Measurements from ENCODE around the gene COG5. TPM values are rescaled to one million over a fixed set of nuclear protein-coding genes. Genes with fewer than 3 reads are reported as not detected.

COG5 gene
- total RNA-seq, 6 experiments from 2014 or later: 13.9 to 21.3 (median 15.5) TPM

GRCh38 chr7:107597582-107597916 is 33.8 kb upstream of the COG5 start:
- Histone ChIP-seq H3K27ac (no peak overlapping the region), H3K9me3 (no peaks in the 10 kb centered on the region), H3K4me3 (no peak overlapping the region), H3K4me1 (no peaks in the 10 kb centered on the region), H3K36me3 (peaks cover 0 to 25% (median 1%) of the 10 kb centered on the region in 4 donors), H3K27me3 (no peaks in the 10 kb centered on the region)
- intact Hi-C loops (cut with DNase I): no loop called here
- WGBS (ENCODE audit: insufficient coverage, low coverage, low lambda C conversion rate, missing lambda C conversion rate): 100% methylated on average over 1 of the region's 1 CpG
- TF ChIP-seq POLR2A (IDR thresholded peaks at IDR 0.05): no peak
- no peak for TF ChIP-seq CTCF (IDR thresholded peaks at IDR 0.05)
- no peak for DNase-seq
- ATAC-seq: no peak

- H3K27me3 ChIP-seq: no peaks in the 10 kb centered on the region
- peaks cover 0 to 25% (median 1%) of the 10 kb centered on the region in 4 donors for H3K36me3 ChIP-seq
- ATAC-seq (peak; percentile 28 to 56 (median 38)), DNase-seq (no peak)
- no peak overlapping the region for H3K27ac ChIP-seq
- no peaks in the 10 kb centered on the region for H3K4me1 ChIP-seq
- 70% methylated on average over 5 of the region's 5 CpGs for WGBS (ENCODE audit: insufficient coverage, low coverage, low lambda C conversion rate, missing lambda C conversion rate)
- TF ChIP-seq CTCF (IDR thresholded peaks at IDR 0.05) (no peak), POLR2A (IDR thresholded peaks at IDR 0.05) (no peak)
- intact Hi-C loops (cut with DNase I): no loop called here
- H3K9me3 ChIP-seq: no peaks in the 10 kb centered on the region
- H3K4me3 ChIP-seq: no peak overlapping the region
Observed at GRCh38 chr7:107596881-107597581, 33.3 kb upstream of the COG5 start.

GRCh38 chr7:107594961-107595737 is 31.4 kb upstream of the COG5 start:
- H3K9me3 ChIP-seq: no peaks in the 10 kb centered on the region
- ATAC-seq: peak; percentile 50 to 85 (median 66)
- WGBS (ENCODE audit: insufficient coverage, low coverage, low lambda C conversion rate, missing lambda C conversion rate): 63% methylated on average over 4 of the region's 4 CpGs
- H3K36me3 ChIP-seq: peaks cover 0 to 21% (median 0%) of the 10 kb centered on the region in 4 donors
- no peaks in the 10 kb centered on the region for H3K4me1 ChIP-seq
- intact Hi-C loops (cut with DNase I): no loop called here
- no peaks in the 10 kb centered on the region for H3K27me3 ChIP-seq
- H3K4me3 ChIP-seq: no peak overlapping the region
- no peak for DNase-seq
- peak overlapping the region in 1 of 3 donors; percentile 36 for H3K27ac ChIP-seq
- TF ChIP-seq CTCF (IDR thresholded peaks at IDR 0.05) (no peak), POLR2A (IDR thresholded peaks at IDR 0.05) (no peak)

GRCh38 chr7:107593025-107593410 is 29.3 kb upstream of the COG5 start:
- intact Hi-C loops (cut with DNase I): no loop called here
- Histone ChIP-seq H3K27me3 (no peaks in the 10 kb centered on the region), H3K9me3 (no peaks in the 10 kb centered on the region), H3K4me1 (no peaks in the 10 kb centered on the region), H3K36me3 (peaks cover 0 to 17% (median 0%) of the 10 kb centered on the region in 4 donors), H3K27ac (no peak overlapping the region), H3K4me3 (no peak overlapping the region)
- no peak for DNase-seq
- WGBS (ENCODE audit: insufficient coverage, low coverage, low lambda C conversion rate, missing lambda C conversion rate): 89% methylated on average over 1 of the region's 1 CpG
- no peak for ATAC-seq
- TF ChIP-seq CTCF (IDR thresholded peaks at IDR 0.05) (no peak), POLR2A (IDR thresholded peaks at IDR 0.05) (no peak)

All from right lobe of liver (tissue), 6 donors.